Measurements from ENCODE around the gene RRP12. TPM values are rescaled to one million over a fixed set of nuclear protein-coding genes. Genes with fewer than 3 reads are reported as not detected.

RRP12 gene
- total RNA-seq, 4 donors from 2014 or later, result 14.7 to 50.7 (median 24.4) TPM

DNA sequence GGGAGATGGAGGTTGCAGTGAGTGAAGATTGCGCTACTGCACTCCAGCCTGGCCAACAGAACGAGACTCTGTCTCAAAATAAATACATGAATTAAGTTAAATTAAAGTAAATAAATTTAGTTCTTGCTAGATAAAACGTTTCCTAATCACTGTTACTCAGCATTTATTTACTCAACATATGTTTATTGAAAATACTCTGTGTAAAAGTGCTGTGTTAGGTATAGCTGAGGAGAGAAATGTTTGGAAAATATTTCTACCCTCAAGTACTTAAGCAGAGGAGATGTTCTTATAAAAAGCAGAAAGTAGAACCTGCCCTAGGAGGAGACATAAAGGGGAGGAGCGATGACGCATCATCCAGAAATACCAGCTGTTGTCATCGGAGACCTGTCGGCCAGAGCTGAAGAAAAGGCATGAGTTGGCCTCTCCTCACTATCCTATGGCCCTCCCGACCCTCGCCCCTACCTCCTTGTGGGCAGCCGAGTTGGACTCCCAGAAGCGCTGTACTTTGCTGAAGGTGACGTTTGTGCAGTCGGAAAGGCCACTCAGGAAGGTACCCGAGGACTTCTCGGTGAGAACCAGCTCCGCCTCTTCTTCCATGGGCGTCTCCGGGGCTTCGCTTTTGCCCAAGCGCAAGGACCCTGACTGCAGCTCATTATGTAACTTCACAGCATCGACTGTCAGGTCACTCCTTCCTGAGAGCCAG is 1.1 kb downstream of the RRP12 start:
- H3K27ac ChIP-seq, result peak overlapping the region in 2 of 4 donors; percentile 78 to 80

DNA sequence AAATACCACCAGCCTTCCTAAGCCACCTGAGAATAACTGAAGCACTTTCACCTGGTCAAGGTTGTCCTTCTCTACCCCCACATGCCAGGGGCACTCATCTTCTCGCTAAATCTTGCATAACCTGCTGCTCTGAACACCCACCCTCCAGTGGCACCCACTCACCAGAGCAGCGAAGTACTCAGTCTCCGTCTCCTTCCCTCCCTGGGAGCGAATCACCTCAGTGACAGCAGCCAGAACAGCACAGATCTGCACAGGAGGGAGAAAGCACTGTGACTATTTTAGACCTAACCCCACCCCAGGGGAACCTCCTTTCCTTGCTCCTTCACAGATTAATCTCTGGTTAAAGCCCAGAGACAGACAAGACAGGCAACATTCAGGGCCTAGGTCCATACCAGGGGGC is 5.1 kb downstream of the RRP12 start:
- H3K4me3 ChIP-seq, result no peak overlapping the region
- H3K9me3 ChIP-seq, result no peaks in the 10 kb centered on the region
- peaks cover 0 to 65% (median 0%) of the 10 kb centered on the region in 3 donors for H3K36me3 ChIP-seq
- no peak for TF ChIP-seq EP300 (IDR thresholded peaks at IDR 0.05)
- TF ChIP-seq POLR2A (IDR thresholded peaks at IDR 0.05), result no peak
- TF ChIP-seq, protein P1, sequence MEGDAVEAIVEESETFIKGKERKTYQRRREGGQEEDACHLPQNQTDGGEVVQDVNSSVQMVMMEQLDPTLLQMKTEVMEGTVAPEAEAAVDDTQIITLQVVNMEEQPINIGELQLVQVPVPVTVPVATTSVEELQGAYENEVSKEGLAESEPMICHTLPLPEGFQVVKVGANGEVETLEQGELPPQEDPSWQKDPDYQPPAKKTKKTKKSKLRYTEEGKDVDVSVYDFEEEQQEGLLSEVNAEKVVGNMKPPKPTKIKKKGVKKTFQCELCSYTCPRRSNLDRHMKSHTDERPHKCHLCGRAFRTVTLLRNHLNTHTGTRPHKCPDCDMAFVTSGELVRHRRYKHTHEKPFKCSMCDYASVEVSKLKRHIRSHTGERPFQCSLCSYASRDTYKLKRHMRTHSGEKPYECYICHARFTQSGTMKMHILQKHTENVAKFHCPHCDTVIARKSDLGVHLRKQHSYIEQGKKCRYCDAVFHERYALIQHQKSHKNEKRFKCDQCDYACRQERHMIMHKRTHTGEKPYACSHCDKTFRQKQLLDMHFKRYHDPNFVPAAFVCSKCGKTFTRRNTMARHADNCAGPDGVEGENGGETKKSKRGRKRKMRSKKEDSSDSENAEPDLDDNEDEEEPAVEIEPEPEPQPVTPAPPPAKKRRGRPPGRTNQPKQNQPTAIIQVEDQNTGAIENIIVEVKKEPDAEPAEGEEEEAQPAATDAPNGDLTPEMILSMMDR (IDR thresholded peaks at IDR 0.05), result no peak
- no peaks in the 10 kb centered on the region for H3K27me3 ChIP-seq
- H3K4me1 ChIP-seq, result peaks cover 0 to 13% (median 6%) of the 10 kb centered on the region in 4 donors
- no peak overlapping the region for H3K27ac ChIP-seq
- no peak for DNase-seq (ENCODE audit: low spot score in 2 of 2)
- 96 to 97% methylated on average over 4 of the region's 4 CpGs for WGBS, 2 donors

More for the DNA sequence above, 1.1 kb downstream of the RRP12 start:
- H3K9me3 ChIP-seq, result no peaks in the 10 kb centered on the region
- H3K4me3 ChIP-seq, result peak overlapping the region; percentile 70 to 77 (median 72)
- no peaks in the 10 kb centered on the region for H3K27me3 ChIP-seq
- H3K4me1 ChIP-seq, result peaks cover 0 to 19% (median 6%) of the 10 kb centered on the region in 4 donors
- no peak for DNase-seq (ENCODE audit: low spot score in 2 of 2)
- peaks cover 0 to 27% (median 0%) of the 10 kb centered on the region in 3 donors for H3K36me3 ChIP-seq
- no peak for TF ChIP-seq POLR2A (IDR thresholded peaks at IDR 0.05)
- TF ChIP-seq, protein P1 (IDR thresholded peaks at IDR 0.05), result no peak
- no peak for TF ChIP-seq EP300 (IDR thresholded peaks at IDR 0.05)
- WGBS, 2 donors, result 42 to 53% methylated on average over 21 of the region's 21 CpGs

DNA sequence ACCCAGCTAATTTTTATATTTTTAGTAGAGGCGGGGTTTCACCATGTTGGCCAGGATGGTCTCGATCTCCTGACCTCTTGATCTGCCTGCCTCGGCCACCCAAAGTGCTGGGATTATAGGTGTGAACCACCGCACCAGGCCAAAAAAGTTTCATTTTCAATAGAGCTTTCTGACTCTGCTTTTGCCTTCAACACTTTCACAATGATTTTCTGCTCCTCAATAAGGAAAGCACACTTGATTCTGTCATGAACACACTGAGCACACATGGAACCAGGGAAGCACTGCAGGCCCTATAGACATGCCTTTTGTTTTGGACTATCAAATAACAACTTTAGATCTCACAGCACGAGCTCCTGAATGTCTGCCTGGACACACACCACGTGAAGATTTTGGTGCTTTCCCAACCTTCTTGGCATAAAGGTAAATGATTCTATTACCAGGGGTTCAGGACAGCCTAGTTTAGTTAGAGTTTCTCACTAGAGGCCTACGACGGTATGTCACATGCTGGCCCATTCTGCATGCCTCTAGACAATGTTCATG is 8.0 kb downstream of the RRP12 start:
- Histone ChIP-seq H3K4me1 (no peaks in the 10 kb centered on the region), H3K27me3 (no peaks in the 10 kb centered on the region), H3K27ac (no peak overlapping the region), H3K9me3 (no peaks in the 10 kb centered on the region), H3K36me3 (peaks cover 0 to 95% (median 11%) of the 10 kb centered on the region in 3 donors), H3K4me3 (no peak overlapping the region)
- WGBS, 2 donors, result 85 to 93% methylated on average over 8 of the region's 8 CpGs
- DNase-seq (ENCODE audit: low spot score in 2 of 2), result no peak
- TF ChIP-seq, protein P1 (IDR thresholded peaks at IDR 0.05), result no peak
- TF ChIP-seq EP300 (IDR thresholded peaks at IDR 0.05) (no peak), POLR2A (IDR thresholded peaks at IDR 0.05) (no peak)

DNA sequence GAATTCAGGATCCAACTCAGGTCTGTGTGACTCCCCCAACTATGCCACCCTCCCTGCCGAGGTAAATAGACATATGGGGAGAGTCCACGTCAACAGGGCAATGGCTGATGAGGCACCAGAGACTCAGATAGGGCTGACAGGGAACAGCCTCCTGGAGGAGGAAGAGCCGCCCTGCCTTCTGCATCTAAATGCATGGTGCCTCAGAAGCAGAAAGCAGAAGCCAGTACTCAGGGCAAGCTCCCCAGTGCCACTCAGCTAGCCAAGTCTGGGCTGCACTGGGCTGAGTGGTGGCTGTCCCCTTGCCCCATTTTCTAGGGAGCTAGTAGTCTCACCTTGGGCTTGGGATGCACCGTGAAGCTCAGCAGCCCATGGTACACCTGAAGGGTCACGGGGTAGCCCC is 11.0 kb downstream of the RRP12 start:
- no peak overlapping the region for H3K4me3 ChIP-seq
- no peaks in the 10 kb centered on the region for H3K4me1 ChIP-seq
- no peak for TF ChIP-seq POLR2A (IDR thresholded peaks at IDR 0.05)
- TF ChIP-seq, protein P1 (IDR thresholded peaks at IDR 0.05), result no peak
- no peak for TF ChIP-seq EP300 (IDR thresholded peaks at IDR 0.05)
- no peaks in the 10 kb centered on the region for H3K27me3 ChIP-seq
- 98 to 100% methylated on average over 4 to 5 of the region's 5 CpGs for WGBS, 2 donors
- H3K9me3 ChIP-seq, result no peaks in the 10 kb centered on the region
- H3K36me3 ChIP-seq, result peaks cover 0 to 99% (median 11%) of the 10 kb centered on the region in 3 donors
- no peak for DNase-seq (ENCODE audit: low spot score in 2 of 2)
- no peak overlapping the region for H3K27ac ChIP-seq

DNA sequence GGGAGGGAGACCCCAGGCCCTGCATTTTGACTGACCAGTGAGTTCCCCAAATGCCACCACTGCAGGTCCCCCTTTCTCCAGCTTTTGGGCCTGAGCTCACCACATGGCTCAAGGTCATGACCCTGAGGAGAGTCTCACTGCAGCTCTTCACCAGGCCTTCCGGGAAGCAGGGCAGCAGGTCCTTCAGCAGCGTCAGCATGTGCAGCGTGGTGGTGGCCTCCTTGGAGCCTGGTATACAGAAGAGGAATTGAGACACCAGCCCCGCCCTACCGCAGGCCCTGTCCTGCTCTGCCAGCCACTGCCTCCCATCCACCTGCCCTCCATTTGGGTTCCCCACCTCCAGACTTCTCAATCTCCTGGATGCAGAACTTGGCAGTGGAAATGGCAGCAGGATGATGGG is 13.0 kb downstream of the RRP12 start:
- WGBS, 2 donors, result 82 to 100% methylated on average over 2 to 5 of the region's 5 CpGs
- H3K36me3 ChIP-seq, result peaks cover 0 to 99% (median 17%) of the 10 kb centered on the region in 3 donors
- no peak for DNase-seq (ENCODE audit: low spot score in 2 of 2)
- H3K4me1 ChIP-seq, result no peaks in the 10 kb centered on the region
- H3K27ac ChIP-seq, result no peak overlapping the region
- no peak overlapping the region for H3K4me3 ChIP-seq
- no peaks in the 10 kb centered on the region for H3K9me3 ChIP-seq
- TF ChIP-seq EP300 (IDR thresholded peaks at IDR 0.05) (no peak), POLR2A (IDR thresholded peaks at IDR 0.05) (no peak)
- TF ChIP-seq, protein P1 (IDR thresholded peaks at IDR 0.05), result no peak
- H3K27me3 ChIP-seq, result no peaks in the 10 kb centered on the region
